ENCODE results near the gene DIS3L2. TPM values are rescaled to one million over a fixed set of nuclear protein-coding genes. Genes with fewer than 3 reads are reported as not detected.

The DIS3L2 gene
- total RNA-seq, 1 donor from 2014 or later, result 24.0 TPM

GRCh38 chr2:232142502-232142901 lies 181.0 kb downstream of the DIS3L2 start:
- Mint-ChIP-seq H3K27ac (ENCODE audit: unreplicated experiment) (no peak overlapping the region), H3K4me3 (ENCODE audit: unreplicated experiment) (no peak overlapping the region), H3K4me1 (ENCODE audit: low read depth, unreplicated experiment) (peaks cover 10% of the 10 kb centered on the region), H3K27me3 (ENCODE audit: low read depth, unreplicated experiment) (no peaks in the 10 kb centered on the region), H3K36me3 (ENCODE audit: low read depth, unreplicated experiment) (peaks cover 2% of the 10 kb centered on the region), H3K9me3 (ENCODE audit: unreplicated experiment) (no peaks in the 10 kb centered on the region)
- H3K9me3 ChIP-seq (ENCODE audit: insufficient read depth, low read depth, low read length), result no peaks in the 10 kb centered on the region
- no peaks in the 10 kb centered on the region for H3K79me2 ChIP-seq (ENCODE audit: insufficient read depth, low read length)
- no peak overlapping the region for H2AFZ ChIP-seq (ENCODE audit: low read depth, low read length)
- no peak overlapping the region for H3K9ac ChIP-seq (ENCODE audit: low read length)
- no peak overlapping the region for H3K4me2 ChIP-seq (ENCODE audit: low read length)
- TF ChIP-seq EZH2 (IDR thresholded peaks at IDR 0.05; ENCODE audit: insufficient read depth, low read length), result no peak
- TF ChIP-seq CTCF (IDR thresholded peaks at IDR 0.05; ENCODE audit: insufficient read depth, low read depth, low read length), result no peak
- H4K20me1 ChIP-seq (ENCODE audit: insufficient read depth, low read length), result no peaks in the 10 kb centered on the region
- no peak overlapping the region for H3K4me3 ChIP-seq (ENCODE audit: insufficient read depth, low read depth, low read length)
- no peaks in the 10 kb centered on the region for H3K36me3 ChIP-seq (ENCODE audit: insufficient read depth, low read length)
- no peaks in the 10 kb centered on the region for H3K27me3 ChIP-seq (ENCODE audit: insufficient read depth, low read length)
- FAIRE-seq (no peak), DNase-seq (ENCODE audit: low read depth) (no peak)
- peaks cover 11% of the 10 kb centered on the region for H3K4me1 ChIP-seq (ENCODE audit: insufficient read depth, low read length)
- no peak overlapping the region for H3K27ac ChIP-seq (ENCODE audit: low read depth, low read length)

GRCh38 chr2:232146294-232146693 lies 184.8 kb downstream of the DIS3L2 start:
- Histone ChIP-seq H3K4me1 (ENCODE audit: insufficient read depth, low read length) (peaks cover 3% of the 10 kb centered on the region), H3K36me3 (ENCODE audit: insufficient read depth, low read length) (no peaks in the 10 kb centered on the region), H3K4me3 (ENCODE audit: insufficient read depth, low read depth, low read length) (no peak overlapping the region), H4K20me1 (ENCODE audit: insufficient read depth, low read length) (no peaks in the 10 kb centered on the region), H3K27ac (ENCODE audit: low read depth, low read length) (peak overlapping the region; percentile 16), H2AFZ (ENCODE audit: low read depth, low read length) (no peak overlapping the region), H3K9ac (ENCODE audit: low read length) (no peak overlapping the region), H3K9me3 (ENCODE audit: insufficient read depth, low read depth, low read length) (no peaks in the 10 kb centered on the region), H3K4me2 (ENCODE audit: low read length) (peak overlapping the region; percentile 10), H3K79me2 (ENCODE audit: insufficient read depth, low read length) (no peaks in the 10 kb centered on the region), H3K27me3 (ENCODE audit: insufficient read depth, low read length) (no peaks in the 10 kb centered on the region)
- TF ChIP-seq EZH2 (IDR thresholded peaks at IDR 0.05; ENCODE audit: insufficient read depth, low read length), result no peak
- TF ChIP-seq CTCF (IDR thresholded peaks at IDR 0.05; ENCODE audit: insufficient read depth, low read depth, low read length), result no peak
- Mint-ChIP-seq H3K27ac (ENCODE audit: unreplicated experiment) (no peak overlapping the region), H3K4me1 (ENCODE audit: low read depth, unreplicated experiment) (peaks cover 5% of the 10 kb centered on the region), H3K36me3 (ENCODE audit: low read depth, unreplicated experiment) (peaks cover 2% of the 10 kb centered on the region), H3K4me3 (ENCODE audit: unreplicated experiment) (no peak overlapping the region), H3K9me3 (ENCODE audit: unreplicated experiment) (no peaks in the 10 kb centered on the region), H3K27me3 (ENCODE audit: low read depth, unreplicated experiment) (no peaks in the 10 kb centered on the region)
- peak; percentile 26 for FAIRE-seq
- peak; percentile 47 for DNase-seq (ENCODE audit: low read depth)

GRCh38 chr2:232147440-232148077 lies 186.0 kb downstream of the DIS3L2 start:
- no peak for FAIRE-seq

More at GRCh38 chr2:232147440-232148077, 186.0 kb downstream of the DIS3L2 start:
- Histone ChIP-seq H3K4me1 (ENCODE audit: insufficient read depth, low read length) (peaks cover 3% of the 10 kb centered on the region), H3K9me3 (ENCODE audit: insufficient read depth, low read depth, low read length) (no peaks in the 10 kb centered on the region), H3K4me3 (ENCODE audit: insufficient read depth, low read depth, low read length) (no peak overlapping the region), H3K36me3 (ENCODE audit: insufficient read depth, low read length) (no peaks in the 10 kb centered on the region), H3K27ac (ENCODE audit: low read depth, low read length) (no peak overlapping the region), H2AFZ (ENCODE audit: low read depth, low read length) (no peak overlapping the region), H3K4me2 (ENCODE audit: low read length) (no peak overlapping the region), H4K20me1 (ENCODE audit: insufficient read depth, low read length) (no peaks in the 10 kb centered on the region), H3K79me2 (ENCODE audit: insufficient read depth, low read length) (no peaks in the 10 kb centered on the region), H3K27me3 (ENCODE audit: insufficient read depth, low read length) (no peaks in the 10 kb centered on the region), H3K9ac (ENCODE audit: low read length) (no peak overlapping the region)
- H3K4me1 Mint-ChIP-seq (ENCODE audit: low read depth, unreplicated experiment), result peaks cover 5% of the 10 kb centered on the region
- no peak overlapping the region for H3K27ac Mint-ChIP-seq (ENCODE audit: unreplicated experiment)
- no peaks in the 10 kb centered on the region for H3K27me3 Mint-ChIP-seq (ENCODE audit: low read depth, unreplicated experiment)
- no peaks in the 10 kb centered on the region for H3K9me3 Mint-ChIP-seq (ENCODE audit: unreplicated experiment)
- TF ChIP-seq CTCF (IDR thresholded peaks at IDR 0.05; ENCODE audit: insufficient read depth, low read depth, low read length), result no peak
- TF ChIP-seq EZH2 (IDR thresholded peaks at IDR 0.05; ENCODE audit: insufficient read depth, low read length), result no peak
- no peaks in the 10 kb centered on the region for H3K36me3 Mint-ChIP-seq (ENCODE audit: low read depth, unreplicated experiment)
- H3K4me3 Mint-ChIP-seq (ENCODE audit: unreplicated experiment), result no peak overlapping the region
- no peak for DNase-seq (ENCODE audit: low read depth)
